Measurements from ENCODE around the gene SMOC1.
"Not testable (repeated sequence)": the region's sequence is repeated elsewhere in the genome, so short reads cannot be mapped to it uniquely, and the experiment has no call there.

SMOC1 gene

DNA sequence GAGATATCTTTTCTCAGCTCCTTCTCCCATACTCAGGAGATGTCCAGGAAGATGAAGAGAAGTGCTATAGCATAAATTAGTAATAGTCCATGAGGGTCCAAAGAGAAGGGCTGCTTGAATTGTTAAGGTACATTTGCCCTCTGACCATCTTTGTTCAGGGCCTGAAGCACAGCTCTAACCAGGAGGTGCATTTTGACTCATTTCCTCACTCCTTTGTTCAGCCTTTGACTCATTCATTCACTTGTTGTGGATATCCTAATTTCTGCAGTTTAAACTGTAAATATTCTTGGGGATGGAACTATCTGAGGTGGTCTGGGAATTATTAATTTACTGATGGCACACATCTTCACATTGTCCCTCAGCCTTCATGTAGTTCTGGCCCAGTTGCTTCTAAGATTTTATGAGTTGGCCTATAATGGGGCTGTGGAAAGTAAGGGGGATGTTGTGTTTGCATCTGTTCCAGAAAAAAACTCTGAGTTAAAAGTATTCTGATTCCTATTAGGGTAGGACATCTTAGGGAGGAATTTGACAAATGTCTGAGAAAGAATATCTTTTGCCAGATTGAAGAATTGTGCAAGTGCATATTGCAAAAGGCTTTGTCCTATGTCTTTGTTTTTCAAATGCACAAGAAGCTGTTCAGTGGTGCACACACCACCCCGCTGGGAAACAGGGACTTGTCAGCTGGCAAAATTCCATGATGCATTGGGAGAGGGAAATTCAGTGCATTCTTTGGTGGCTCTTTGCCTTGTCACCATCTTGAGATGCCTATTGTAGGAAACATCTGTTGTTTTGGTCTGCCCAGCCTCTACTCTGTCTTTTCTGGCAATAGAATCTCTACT lies 22.1 kb downstream of the SMOC1 start:
- no peaks in the 10 kb centered on the region for H3K36me3 ChIP-seq (ENCODE audit: insufficient read depth, insufficient read length, low read length)
- no peaks in the 10 kb centered on the region for H3K27me3 ChIP-seq (ENCODE audit: insufficient read depth, insufficient read length)
- TF ChIP-seq ZNF274 (IDR thresholded peaks at IDR 0.05; ENCODE audit: low read depth, low read length) (no peak), SUZ12 (IDR thresholded peaks at IDR 0.05; ENCODE audit: extremely low read depth, insufficient read depth, insufficient read length) (no peak), YY1 (IDR thresholded peaks at IDR 0.05; ENCODE audit: insufficient read depth, insufficient read length) (no peak)
- DNase-seq (ENCODE audit: low read depth, low spot score) = no peak
- H3K9ac ChIP-seq (ENCODE audit: insufficient read length, low read depth) = no peak overlapping the region
- no peaks in the 10 kb centered on the region for H3K4me1 ChIP-seq (ENCODE audit: insufficient read depth, insufficient read length)
- H3K9me3 ChIP-seq (ENCODE audit: insufficient read depth, low read length) = peaks cover 21% of the 10 kb centered on the region
- H3K4me3 ChIP-seq (ENCODE audit: insufficient read length, low read depth) = no peak overlapping the region

DNA sequence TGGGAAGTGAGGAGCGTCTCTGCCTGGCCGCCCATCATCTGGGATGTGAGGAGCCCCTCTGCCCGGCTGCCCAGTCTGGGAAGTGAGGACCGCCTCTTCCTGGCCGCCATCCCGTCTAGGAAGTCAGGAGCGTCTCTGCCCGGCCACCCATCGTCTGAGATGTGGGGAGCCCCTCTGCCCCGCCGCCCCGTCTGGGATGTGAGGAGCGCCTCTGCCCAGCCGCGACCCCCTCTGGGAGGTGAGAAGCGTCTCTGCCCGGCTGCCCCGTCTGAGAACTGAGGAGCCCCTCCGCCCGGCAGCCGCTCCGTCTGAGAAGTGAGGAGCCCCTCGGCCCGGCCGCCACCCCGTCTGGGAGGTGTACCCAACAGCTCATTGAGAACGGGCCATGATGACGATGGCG lies 23.8 kb downstream of the SMOC1 start:
- H3K9ac ChIP-seq (ENCODE audit: insufficient read length, low read depth); H3K4me3 ChIP-seq (ENCODE audit: insufficient read length, low read depth); DNase-seq (ENCODE audit: low read depth, low spot score); H3K36me3 ChIP-seq (ENCODE audit: insufficient read depth, insufficient read length, low read length); H3K27me3 ChIP-seq (ENCODE audit: insufficient read depth, insufficient read length); H3K4me1 ChIP-seq (ENCODE audit: insufficient read depth, insufficient read length); H3K9me3 ChIP-seq (ENCODE audit: insufficient read depth, low read length): not testable (repeated sequence)

DNA sequence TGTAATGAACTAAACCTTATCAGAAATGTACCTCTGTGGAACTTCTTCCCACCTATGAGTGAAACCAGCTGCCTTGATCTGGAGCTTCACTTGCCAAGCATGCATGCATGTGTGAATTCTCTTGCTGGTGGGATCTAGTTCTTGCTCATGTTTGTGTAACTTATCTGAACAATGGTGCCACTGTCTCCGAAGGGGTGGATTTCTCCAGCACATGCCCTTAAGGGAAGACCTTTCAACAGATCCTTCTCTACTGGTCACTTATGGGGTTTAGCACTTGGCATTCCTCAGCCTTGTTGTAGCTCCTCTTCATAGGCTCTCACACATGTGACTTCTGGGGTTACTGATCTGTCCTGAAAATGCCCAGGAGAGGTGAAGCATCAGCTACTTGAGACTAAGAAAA lies 25.0 kb downstream of the SMOC1 start:
- Histone ChIP-seq H3K9ac (ENCODE audit: insufficient read length, low read depth) (no peak overlapping the region), H3K4me3 (ENCODE audit: insufficient read length, low read depth) (no peak overlapping the region), H3K36me3 (ENCODE audit: insufficient read depth, insufficient read length, low read length) (no peaks in the 10 kb centered on the region), H3K27me3 (ENCODE audit: insufficient read depth, insufficient read length) (no peaks in the 10 kb centered on the region), H3K4me1 (ENCODE audit: insufficient read depth, insufficient read length) (no peaks in the 10 kb centered on the region), H3K9me3 (ENCODE audit: insufficient read depth, low read length) (peaks cover 8% of the 10 kb centered on the region; the same call in 1 of the 2 replicates)
- TF ChIP-seq ZNF274 (IDR thresholded peaks at IDR 0.05; ENCODE audit: low read depth, low read length) (no peak), SUZ12 (IDR thresholded peaks at IDR 0.05; ENCODE audit: extremely low read depth, insufficient read depth, insufficient read length) (no peak), YY1 (IDR thresholded peaks at IDR 0.05; ENCODE audit: insufficient read depth, insufficient read length) (no peak)
- DNase-seq (ENCODE audit: low read depth, low spot score) = no peak

DNA sequence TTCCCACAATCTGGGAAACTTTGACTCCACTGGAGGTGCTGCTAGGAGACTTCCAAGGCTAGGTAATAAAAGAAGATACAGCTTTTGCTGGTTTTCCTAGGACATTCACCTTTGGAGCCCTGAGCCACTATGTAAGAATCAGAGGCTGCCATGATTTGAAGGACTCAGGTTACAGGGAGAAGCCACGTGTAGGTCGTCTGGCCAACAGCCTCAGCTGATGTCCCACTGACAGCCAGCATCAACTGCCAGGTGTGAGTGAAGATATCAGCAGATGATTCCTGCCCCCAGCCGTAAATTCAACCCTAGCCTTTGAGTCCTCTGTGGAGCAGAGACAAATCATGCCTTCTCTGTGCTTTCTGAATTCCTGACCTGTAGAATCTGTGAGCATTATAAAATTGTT lies 27.0 kb downstream of the SMOC1 start:
- DNase-seq (ENCODE audit: low read depth, low spot score) = no peak
- Histone ChIP-seq H3K36me3 (ENCODE audit: insufficient read depth, insufficient read length, low read length) (no peaks in the 10 kb centered on the region), H3K4me1 (ENCODE audit: insufficient read depth, insufficient read length) (no peaks in the 10 kb centered on the region), H3K4me3 (ENCODE audit: insufficient read length, low read depth) (no peak overlapping the region), H3K27me3 (ENCODE audit: insufficient read depth, insufficient read length) (no peaks in the 10 kb centered on the region), H3K9me3 (ENCODE audit: insufficient read depth, low read length) (peaks cover 8% of the 10 kb centered on the region; the same call in 1 of the 2 replicates), H3K9ac (ENCODE audit: insufficient read length, low read depth) (no peak overlapping the region)
- TF ChIP-seq SUZ12 (IDR thresholded peaks at IDR 0.05; ENCODE audit: extremely low read depth, insufficient read depth, insufficient read length) (no peak), ZNF274 (IDR thresholded peaks at IDR 0.05; ENCODE audit: low read depth, low read length) (no peak), YY1 (IDR thresholded peaks at IDR 0.05; ENCODE audit: insufficient read depth, insufficient read length) (no peak)

DNA sequence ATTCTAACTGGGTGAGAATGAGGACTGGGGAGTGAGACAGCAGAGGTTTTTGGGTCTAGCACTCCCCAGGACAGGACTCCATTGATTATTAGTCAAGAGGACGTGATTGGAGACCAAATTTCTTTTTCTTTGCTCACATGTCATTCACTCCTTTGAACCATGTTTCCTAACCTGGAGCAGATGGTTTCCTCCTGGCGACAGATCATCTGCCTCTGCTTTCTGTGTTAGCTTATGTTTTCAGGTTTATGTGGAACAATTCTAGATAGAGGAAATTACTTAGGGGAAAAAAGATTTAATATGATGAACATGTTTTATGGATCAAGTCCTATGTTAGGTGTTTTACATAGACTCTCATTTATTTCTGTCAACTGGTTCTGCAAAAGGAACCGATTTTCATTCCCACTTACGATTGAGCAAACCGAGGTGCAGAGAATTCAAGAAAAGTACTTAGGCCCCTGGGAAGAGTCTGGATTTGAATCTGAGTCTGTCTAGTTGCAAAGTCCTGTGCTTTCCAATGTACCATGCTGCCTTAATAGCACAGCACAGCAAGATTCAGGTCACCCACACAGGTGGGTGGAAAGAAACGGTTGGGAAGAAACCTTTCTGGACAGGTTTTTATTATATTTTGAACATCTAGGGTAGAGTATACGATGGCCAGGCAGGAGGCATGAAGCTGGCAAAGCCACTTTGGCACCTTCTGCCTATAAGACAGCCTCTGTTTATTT lies 30.8 kb downstream of the SMOC1 start:
- H3K4me1 ChIP-seq (ENCODE audit: insufficient read depth, insufficient read length) = no peaks in the 10 kb centered on the region
- no peak overlapping the region for H3K9ac ChIP-seq (ENCODE audit: insufficient read length, low read depth)
- no peaks in the 10 kb centered on the region for H3K27me3 ChIP-seq (ENCODE audit: insufficient read depth, insufficient read length)
- 0 out of 2 replicates have a peak, but pooled peaks cover 3% of the 10 kb centered on the region for H3K9me3 ChIP-seq (ENCODE audit: insufficient read depth, low read length)
- no peak overlapping the region for H3K4me3 ChIP-seq (ENCODE audit: insufficient read length, low read depth)
- no peak for TF ChIP-seq SUZ12 (IDR thresholded peaks at IDR 0.05; ENCODE audit: extremely low read depth, insufficient read depth, insufficient read length)
- TF ChIP-seq ZNF274 (IDR thresholded peaks at IDR 0.05; ENCODE audit: low read depth, low read length) = no peak
- no peak for TF ChIP-seq YY1 (IDR thresholded peaks at IDR 0.05; ENCODE audit: insufficient read depth, insufficient read length)
- H3K36me3 ChIP-seq (ENCODE audit: insufficient read depth, insufficient read length, low read length) = no peaks in the 10 kb centered on the region
- DNase-seq (ENCODE audit: low read depth, low spot score) = no peak

DNA sequence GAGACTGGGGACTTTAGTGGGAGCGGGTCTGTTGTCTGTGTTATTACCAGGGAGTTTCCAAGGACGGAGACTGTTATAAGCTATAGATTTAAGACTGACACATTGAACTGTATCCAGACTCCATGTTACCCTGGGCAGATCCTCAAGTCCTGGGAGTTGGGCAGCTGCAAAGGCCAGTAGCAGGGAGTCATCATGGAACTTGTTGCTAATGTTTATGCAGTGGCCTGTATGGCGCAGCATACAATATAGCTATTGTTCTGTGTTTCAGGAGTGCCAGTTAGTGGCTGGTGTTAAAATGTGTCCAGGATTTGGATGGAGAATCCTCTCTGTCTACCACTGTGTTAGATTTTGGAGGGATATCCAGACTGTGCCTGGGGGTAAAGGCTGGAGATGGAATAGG lies 31.7 kb downstream of the SMOC1 start:
- Histone ChIP-seq H3K9ac (ENCODE audit: insufficient read length, low read depth) (no peak overlapping the region), H3K4me1 (ENCODE audit: insufficient read depth, insufficient read length) (no peaks in the 10 kb centered on the region), H3K4me3 (ENCODE audit: insufficient read length, low read depth) (no peak overlapping the region), H3K36me3 (ENCODE audit: insufficient read depth, insufficient read length, low read length) (no peaks in the 10 kb centered on the region), H3K27me3 (ENCODE audit: insufficient read depth, insufficient read length) (no peaks in the 10 kb centered on the region), H3K9me3 (ENCODE audit: insufficient read depth, low read length) (0 out of 2 replicates have a peak, but pooled peaks cover 3% of the 10 kb centered on the region)
- TF ChIP-seq SUZ12 (IDR thresholded peaks at IDR 0.05; ENCODE audit: extremely low read depth, insufficient read depth, insufficient read length) = no peak
- no peak for TF ChIP-seq YY1 (IDR thresholded peaks at IDR 0.05; ENCODE audit: insufficient read depth, insufficient read length)
- TF ChIP-seq ZNF274 (IDR thresholded peaks at IDR 0.05; ENCODE audit: low read depth, low read length) = no peak
- no peak for DNase-seq (ENCODE audit: low read depth, low spot score)

DNA sequence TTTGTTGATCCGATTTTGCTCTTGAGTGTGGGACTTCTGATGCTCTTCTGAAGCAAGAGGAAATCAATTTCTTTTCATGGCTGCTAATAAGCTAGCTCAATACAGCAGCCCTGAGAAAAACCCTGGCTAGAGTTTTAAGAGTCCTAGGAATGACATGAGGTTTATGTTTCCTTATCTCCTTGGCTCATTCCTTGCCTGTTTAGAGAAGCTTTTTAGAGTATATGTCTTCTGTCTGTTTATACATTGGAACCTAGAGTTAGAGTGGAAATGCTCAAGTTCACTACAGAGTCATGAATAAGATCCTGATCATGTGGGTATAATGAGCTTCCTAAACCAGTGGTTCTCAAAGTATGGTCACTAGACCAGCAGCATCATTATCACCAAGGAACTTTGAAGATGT lies 34.5 kb downstream of the SMOC1 start:
- TF ChIP-seq YY1 (IDR thresholded peaks at IDR 0.05; ENCODE audit: insufficient read depth, insufficient read length) (no peak), ZNF274 (IDR thresholded peaks at IDR 0.05; ENCODE audit: low read depth, low read length) (no peak), SUZ12 (IDR thresholded peaks at IDR 0.05; ENCODE audit: extremely low read depth, insufficient read depth, insufficient read length) (no peak)
- no peaks in the 10 kb centered on the region for H3K4me1 ChIP-seq (ENCODE audit: insufficient read depth, insufficient read length)

More for the DNA sequence above, 34.5 kb downstream of the SMOC1 start:
- H3K9ac ChIP-seq (ENCODE audit: insufficient read length, low read depth) = no peak overlapping the region
- no peak overlapping the region for H3K4me3 ChIP-seq (ENCODE audit: insufficient read length, low read depth)
- H3K36me3 ChIP-seq (ENCODE audit: insufficient read depth, insufficient read length, low read length) = no peaks in the 10 kb centered on the region
- H3K27me3 ChIP-seq (ENCODE audit: insufficient read depth, insufficient read length) = no peaks in the 10 kb centered on the region
- 0 out of 2 replicates have a peak, but pooled peaks cover 3% of the 10 kb centered on the region for H3K9me3 ChIP-seq (ENCODE audit: insufficient read depth, low read length)
- no peak for DNase-seq (ENCODE audit: low read depth, low spot score)
